Type B pancreatic cell (in vitro differentiated cells): Measurements from ENCODE around the gene DACT3. TPM values are rescaled to one million over a fixed set of nuclear protein-coding genes. Genes with fewer than 3 reads are reported as not detected.

Experiments used
- DNase-seq: peaks from one replicate; pipeline ENCODE4 v3.0.0; 2021; ENCODE audit warnings: mixed read lengths; ENCODE audit not compliant: unreplicated experiment; ENCODE audit errors: extremely low spot score
- H3K27ac Mint-ChIP-seq: 2 replicates; pipeline ENCODE4 v1.8.0; 2021; ENCODE audit warnings: mild to moderate bottlenecking, mixed read lengths
- H3K27me3 Mint-ChIP-seq: 2 replicates; pipeline ENCODE4 v1.8.0; 2021; ENCODE audit warnings: mixed read lengths
- H3K36me3 Mint-ChIP-seq: 2 replicates; pipeline ENCODE4 v1.8.0; 2021; ENCODE audit warnings: mixed read lengths
- H3K4me1 Mint-ChIP-seq: one replicate; pipeline ENCODE4 v1.8.0; 2021; ENCODE audit warnings: mixed read lengths; ENCODE audit not compliant: unreplicated experiment
- H3K4me3 Mint-ChIP-seq: 2 replicates; pipeline ENCODE4 v1.8.0; 2021; ENCODE audit warnings: mild to moderate bottlenecking, mixed read lengths
- H3K9me3 Mint-ChIP-seq: 2 replicates; pipeline ENCODE4 v1.8.0; 2021; ENCODE audit warnings: mixed read lengths
- CTCF ChIP-seq: fragments of 200-600 bp; sonication (generic); conservative IDR thresholded peaks from 2 replicates; pipeline ENCODE4 v1.5.0; 2021; ENCODE audit warnings: antibody characterized with exemption, mild to moderate bottlenecking
- total RNA-seq: library from RNA; stranded (reverse); gene quantifications from 2 replicates; pipeline ENCODE4 v1.2.1, GENCODE V29; 2021; ENCODE audit warnings: low replicate concordance

DACT3 gene
- total RNA-seq, 1 donor from 2014 or later, result 24.5 TPM

- peaks cover 16% of the 10 kb centered on the region for H3K36me3 Mint-ChIP-seq
- no peak for DNase-seq
- H3K27ac Mint-ChIP-seq, result no peak overlapping the region
- H3K9me3 Mint-ChIP-seq, result no peaks in the 10 kb centered on the region
- no peak for TF ChIP-seq CTCF
- H3K4me1 Mint-ChIP-seq, result peaks cover 10% of the 10 kb centered on the region
- H3K4me3 Mint-ChIP-seq, result no peak overlapping the region
- peaks cover 69% of the 10 kb centered on the region for H3K27me3 Mint-ChIP-seq
Observed at GRCh38 chr19:46644720-46645119, 16.3 kb downstream of the DACT3 start.

- H3K4me1 Mint-ChIP-seq, result peaks cover 5% of the 10 kb centered on the region
- peaks cover 45% of the 10 kb centered on the region for H3K27me3 Mint-ChIP-seq
- H3K4me3 Mint-ChIP-seq, result peak overlapping the region; percentile 78
- DNase-seq, result no peak
- TF ChIP-seq CTCF, result no peak
- H3K9me3 Mint-ChIP-seq, result no peaks in the 10 kb centered on the region
- no peak overlapping the region for H3K27ac Mint-ChIP-seq
- peaks cover 2% of the 10 kb centered on the region for H3K36me3 Mint-ChIP-seq
Observed at GRCh38 chr19:46640656-46641055, 20.3 kb downstream of the DACT3 start.

- TF ChIP-seq CTCF, result no peak
- Mint-ChIP-seq H3K36me3 (no peaks in the 10 kb centered on the region), H3K4me1 (peaks cover 5% of the 10 kb centered on the region), H3K27me3 (peaks cover 41% of the 10 kb centered on the region), H3K9me3 (no peaks in the 10 kb centered on the region), H3K27ac (no peak overlapping the region), H3K4me3 (no peak overlapping the region)
- DNase-seq, result peak; percentile 88
Observed at GRCh38 chr19:46639358-46640182, 21.4 kb downstream of the DACT3 start.

- Mint-ChIP-seq H3K36me3 (no peaks in the 10 kb centered on the region), H3K4me3 (no peak overlapping the region), H3K27ac (no peak overlapping the region), H3K4me1 (peaks cover 15% of the 10 kb centered on the region), H3K27me3 (peaks cover 41% of the 10 kb centered on the region), H3K9me3 (no peaks in the 10 kb centered on the region)
- TF ChIP-seq CTCF, result no peak
- no peak for DNase-seq
Observed at GRCh38 chr19:46637224-46637623, 23.8 kb downstream of the DACT3 start.

GRCh38 chr19:46635920-46636761, 24.8 kb downstream of the DACT3 start, which contains the start of gene GNG8:
Gene GNG8 (minus strand): TSS chr19:46636202. CDS start chr19:46634682, 1,520 bp downstream.
- no peaks in the 10 kb centered on the region for H3K9me3 Mint-ChIP-seq
- H3K4me1 Mint-ChIP-seq, result peaks cover 23% of the 10 kb centered on the region
- no peaks in the 10 kb centered on the region for H3K36me3 Mint-ChIP-seq
- DNase-seq, result no peak
- peak within 1 kb of the TSS; percentile 70 for H3K4me3 Mint-ChIP-seq
- H3K27ac Mint-ChIP-seq, result no peak within 1 kb of the TSS
- no peak for TF ChIP-seq CTCF
- peaks cover 38% of the 10 kb centered on the region for H3K27me3 Mint-ChIP-seq
